GM12865 (cell line): Measurements from ENCODE around the gene GLTP.
"Not testable (repeated sequence)": the region's sequence is repeated elsewhere in the genome, so short reads cannot be mapped to it uniquely, and the experiment has no call there.

Experiments used
- DNase-seq: peaks from one replicate; pipeline ENCODE4 v3.0.0; 2010; ENCODE audit warnings: low read depth
- H3K4me3 ChIP-seq: 2 replicates; pipeline ENCODE4 v1.5.1; 2011; ENCODE audit warnings: mild to moderate bottlenecking, low read depth, low read length, control low read depth
- CTCF ChIP-seq: IDR thresholded peaks from 2 replicates; pipeline ENCODE4 v1.5.1; 2011; ENCODE audit warnings: low read length, control low read depth, low read depth, inconsistent platforms; ENCODE audit not compliant: insufficient read depth; ENCODE audit errors: missing control alignments

Gene GLTP

GRCh38 chr12:109857715-109858114, 22.6 kb downstream of the GLTP start:
- no peak overlapping the region for H3K4me3 ChIP-seq
- no peak for DNase-seq
- no peak for TF ChIP-seq CTCF

- TF ChIP-seq CTCF: no peak
- H3K4me3 ChIP-seq: no peak overlapping the region
- DNase-seq: no peak
Observed at GRCh38 chr12:109855377-109855776, 25.0 kb downstream of the GLTP start.

- not testable (repeated sequence) for H3K4me3 ChIP-seq, DNase-seq
Observed at GRCh38 chr12:109850518-109850917, 29.8 kb downstream of the GLTP start.

GRCh38 chr12:109847142-109847735, 33.1 kb downstream of the GLTP start:
- DNase-seq: no peak
- TF ChIP-seq CTCF: no peak
- no peak overlapping the region for H3K4me3 ChIP-seq

- DNase-seq: no peak
- TF ChIP-seq CTCF: no peak
- peak overlapping the region; percentile 12 for H3K4me3 ChIP-seq
Observed at GRCh38 chr12:109845824-109846205, 34.5 kb downstream of the GLTP start.

GRCh38 chr12:109844983-109845823, 35.1 kb downstream of the GLTP start:
- peak; percentile 99 for TF ChIP-seq CTCF
- DNase-seq: peak; percentile 86
- H3K4me3 ChIP-seq: peak overlapping the region; percentile 12

GRCh38 chr12:109844091-109844490, 36.2 kb downstream of the GLTP start:
- DNase-seq: no peak
- TF ChIP-seq CTCF: no peak

More at GRCh38 chr12:109844091-109844490, 36.2 kb downstream of the GLTP start:
- no peak overlapping the region for H3K4me3 ChIP-seq
